ENCODE data around the gene SOSTDC1. TPM values are rescaled to one million over a fixed set of nuclear protein-coding genes. Genes with fewer than 3 reads are reported as not detected.
"Not testable (repeated sequence)": the region's sequence is repeated elsewhere in the genome, so short reads cannot be mapped to it uniquely, and the experiment has no call there.

The SOSTDC1 gene
- total RNA-seq, 1 donor from 2014 or later: not detected

- H3K27me3 ChIP-seq (ENCODE audit: control insufficient read depth, insufficient read depth, low read length): no peaks in the 10 kb centered on the region
- no peak for TF ChIP-seq CTCF (IDR thresholded peaks at IDR 0.05; ENCODE audit: insufficient read depth, low read length, severe bottlenecking)
- DNase-seq (ENCODE audit: low read depth) (no peak), FAIRE-seq (no peak)
- H3K4me3 ChIP-seq (ENCODE audit: low read depth, low read length): no peak overlapping the region
- H3K36me3 ChIP-seq (ENCODE audit: control insufficient read depth, insufficient read depth, low read length): no peaks in the 10 kb centered on the region
Observed at GRCh38 chr7:16509829-16510228, 44.3 kb upstream of the SOSTDC1 start.

- H3K36me3 ChIP-seq (ENCODE audit: control insufficient read depth, insufficient read depth, low read length); FAIRE-seq; DNase-seq (ENCODE audit: low read depth); H3K4me3 ChIP-seq (ENCODE audit: low read depth, low read length); H3K27me3 ChIP-seq (ENCODE audit: control insufficient read depth, insufficient read depth, low read length): not testable (repeated sequence)
Observed at GRCh38 chr7:16506422-16506821, 40.9 kb upstream of the SOSTDC1 start.

DNA sequence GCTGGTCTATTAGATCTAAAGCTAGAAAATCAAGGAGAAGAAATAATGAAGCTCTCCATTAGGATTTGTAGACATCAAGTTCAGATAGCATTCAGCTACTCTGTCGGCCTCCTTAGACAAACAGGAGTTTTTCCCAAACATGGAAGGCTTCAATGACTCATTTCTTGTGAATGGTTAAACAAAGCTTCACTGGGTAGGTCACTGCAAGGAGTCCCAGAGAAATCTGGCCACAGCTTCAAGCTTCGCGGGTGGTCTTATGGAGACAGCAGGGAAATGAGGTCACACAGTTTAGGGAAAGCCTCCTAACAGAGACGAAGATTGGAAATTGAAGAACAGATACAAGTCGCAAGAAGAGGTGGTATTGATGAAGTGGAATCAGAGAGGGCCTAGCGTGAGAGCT lies 38.5 kb upstream of the SOSTDC1 start:
- FAIRE-seq: no peak

DNA sequence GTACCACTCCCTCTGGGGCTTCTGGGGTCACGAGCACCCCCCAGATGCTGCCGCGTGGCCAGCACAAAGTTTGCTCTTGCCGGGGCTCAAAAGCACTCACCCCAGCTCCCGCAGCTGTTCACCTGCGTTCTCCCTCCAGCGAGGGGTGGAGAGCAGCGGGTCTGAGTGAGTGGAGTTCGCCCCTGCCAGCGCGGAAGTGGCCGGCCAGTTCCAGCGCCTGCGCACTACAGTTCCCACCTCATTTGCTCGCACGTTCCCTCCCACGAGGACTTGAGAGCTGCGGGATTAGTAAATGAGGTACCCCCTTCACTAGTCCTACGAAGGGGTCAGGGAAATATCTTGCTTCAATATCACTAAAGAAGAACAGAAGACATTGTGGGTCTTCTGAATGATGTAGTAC lies 36.8 kb upstream of the SOSTDC1 start:
- H3K4me3 ChIP-seq (ENCODE audit: low read depth, low read length): no peak overlapping the region
- FAIRE-seq (no peak), DNase-seq (ENCODE audit: low read depth) (no peak)
- TF ChIP-seq CTCF (IDR thresholded peaks at IDR 0.05; ENCODE audit: insufficient read depth, low read length, severe bottlenecking): no peak
- no peaks in the 10 kb centered on the region for H3K27me3 ChIP-seq (ENCODE audit: control insufficient read depth, insufficient read depth, low read length)
- H3K36me3 ChIP-seq (ENCODE audit: control insufficient read depth, insufficient read depth, low read length): no peaks in the 10 kb centered on the region

More for the DNA sequence above, 38.5 kb upstream of the SOSTDC1 start:
- Histone ChIP-seq H3K27me3 (ENCODE audit: control insufficient read depth, insufficient read depth, low read length) (no peaks in the 10 kb centered on the region), H3K4me3 (ENCODE audit: low read depth, low read length) (no peak overlapping the region), H3K36me3 (ENCODE audit: control insufficient read depth, insufficient read depth, low read length) (no peaks in the 10 kb centered on the region)
- DNase-seq (ENCODE audit: low read depth): peak; percentile 18
- TF ChIP-seq CTCF (IDR thresholded peaks at IDR 0.05; ENCODE audit: insufficient read depth, low read length, severe bottlenecking): no peak

GRCh38 chr7:16498122-16498521 lies 32.6 kb upstream of the SOSTDC1 start:
- Histone ChIP-seq H3K36me3 (ENCODE audit: control insufficient read depth, insufficient read depth, low read length) (no peaks in the 10 kb centered on the region), H3K4me3 (ENCODE audit: low read depth, low read length) (no peak overlapping the region), H3K27me3 (ENCODE audit: control insufficient read depth, insufficient read depth, low read length) (no peaks in the 10 kb centered on the region)
- DNase-seq (ENCODE audit: low read depth) (no peak), FAIRE-seq (peak; percentile 28)
- TF ChIP-seq CTCF (IDR thresholded peaks at IDR 0.05; ENCODE audit: insufficient read depth, low read length, severe bottlenecking): no peak

DNA sequence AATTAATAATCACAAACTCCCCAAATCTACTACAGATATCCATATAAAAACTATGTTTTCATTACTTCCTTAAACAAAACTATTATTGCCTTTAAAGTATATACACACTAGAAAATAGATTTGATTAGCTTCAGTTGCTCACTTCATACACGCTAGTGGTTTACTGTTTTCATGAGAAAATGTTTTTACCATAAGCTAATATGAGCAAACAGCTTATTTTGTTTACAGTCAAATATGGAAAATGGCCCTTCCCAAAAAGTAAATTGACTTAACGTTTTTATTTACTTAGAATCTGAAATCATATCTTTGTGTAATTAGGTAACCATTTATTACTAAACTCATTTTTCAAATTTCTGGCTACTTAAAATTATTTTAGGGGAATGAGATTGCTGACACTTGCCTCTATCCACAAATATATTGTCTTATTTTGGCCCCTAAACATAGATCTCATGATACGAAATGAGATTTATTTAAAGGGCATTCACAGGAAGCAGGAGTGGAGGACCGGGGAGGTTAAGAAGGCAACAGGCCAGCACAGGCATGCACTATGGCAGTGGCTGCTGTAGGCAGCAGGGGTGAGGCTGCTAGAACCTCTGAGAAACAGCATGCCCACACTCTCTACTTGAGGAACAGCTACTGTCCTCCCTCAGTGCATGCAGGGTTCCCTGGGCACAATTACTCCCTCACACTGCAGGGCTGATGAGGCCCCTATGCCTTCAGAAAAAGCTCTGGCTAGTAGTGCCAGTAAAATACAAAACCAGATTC lies 29.6 kb upstream of the SOSTDC1 start:
- Histone ChIP-seq H3K36me3 (ENCODE audit: control insufficient read depth, insufficient read depth, low read length) (no peaks in the 10 kb centered on the region), H3K27me3 (ENCODE audit: control insufficient read depth, insufficient read depth, low read length) (no peaks in the 10 kb centered on the region), H3K4me3 (ENCODE audit: low read depth, low read length) (no peak overlapping the region)
- no peak for TF ChIP-seq CTCF (IDR thresholded peaks at IDR 0.05; ENCODE audit: insufficient read depth, low read length, severe bottlenecking)
- DNase-seq (ENCODE audit: low read depth): peak; percentile 66
- FAIRE-seq: no peak
